Measurements from ENCODE around the gene UBXN4. TPM values are rescaled to one million over a fixed set of nuclear protein-coding genes. Genes with fewer than 3 reads are reported as not detected.
A peak's percentile ranks its signal among the peaks of the same experiment; 100 is the strongest.

The UBXN4 gene
- total RNA-seq, 5 donors from 2014 or later (not counting 1 experiment from before 2014, with no cell fraction given), result 96.6 to 140 (median 121) TPM

DNA sequence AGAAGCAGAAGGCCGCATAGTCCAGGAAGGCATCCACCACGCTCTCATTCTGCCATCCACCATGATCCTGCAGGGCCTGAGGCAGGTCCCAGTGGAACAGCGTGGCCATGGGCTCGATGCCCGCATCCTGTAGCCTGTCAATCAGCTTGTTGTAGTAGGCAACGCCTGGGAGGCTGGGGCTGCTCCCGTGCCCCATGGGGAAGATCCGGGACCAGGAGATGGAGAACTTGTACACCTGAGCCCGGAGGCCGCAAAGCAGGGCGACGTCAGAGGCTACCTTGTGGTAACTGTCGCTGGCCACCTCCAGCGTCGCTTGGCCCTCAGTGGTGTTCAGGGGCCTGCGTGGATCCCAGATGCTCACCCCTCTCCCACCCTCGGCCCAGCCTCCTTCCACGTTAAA is 75.8 kb downstream of the UBXN4 start:
- no peaks in the 10 kb centered on the region for H3K27me3 Mint-ChIP-seq
- H3K9me3 Mint-ChIP-seq, result peaks cover 2 to 4% (median 3%) of the 10 kb centered on the region in 3 donors
- peaks cover 9 to 24% of the 10 kb centered on the region in 2 experiments for H3K4me1 ChIP-seq (ENCODE audit: control insufficient read depth in 1 of 2, extremely low read depth in 1 of 2, insufficient read depth in 2 of 2, low read length in 2 of 2)
- CTCF ChIA-PET, result no interaction called here
- no peak for ATAC-seq (replicated peaks in 1 of 4)
- no peak overlapping the region for H3K27ac ChIP-seq (ENCODE audit: low read length)
- H3K36me3 ChIP-seq (ENCODE audit: control insufficient read depth in 2 of 2, extremely low read depth in 1 of 2, insufficient read depth in 1 of 2, low read length in 1 of 2), result no peaks in the 10 kb centered on the region
- H3K27me3 ChIP-seq (replicated peaks in 1 of 2; ENCODE audit: control insufficient read depth in 2 of 2, extremely low read depth in 1 of 2, insufficient read depth in 2 of 2, low read length in 1 of 2), result peaks cover 0 to 4% of the 10 kb centered on the region in 2 experiments
- DNase-seq, result no peak
- WGBS (ENCODE audit: insufficient coverage), result 97% methylated on average over 18 of the region's 18 CpGs
- POLR2A ChIA-PET, result interaction anchor here in 1 of 2 donors (0.6 kb wide), 1 partner anchor 605 kb away, joined by 3 read pairs; no protein-coding TSS in a partner anchor
- no peaks in the 10 kb centered on the region for H3K36me3 Mint-ChIP-seq
- no peaks in the 10 kb centered on the region for H3K9me3 ChIP-seq
- H3K27ac Mint-ChIP-seq, result no peak overlapping the region
- peaks cover 21 to 24% (median 23%) of the 10 kb centered on the region in 3 donors for H3K4me1 Mint-ChIP-seq
- no peak overlapping the region for H3K4me3 ChIP-seq (ENCODE audit: control insufficient read depth in 1 of 2, extremely low read depth in 1 of 2, low read length in 1 of 2)
- no peak overlapping the region for H3K4me3 Mint-ChIP-seq

GRCh38 chr2:135817951-135818350 is 76.3 kb downstream of the UBXN4 start:
- Histone ChIP-seq H3K9me3 (peaks cover 2% of the 10 kb centered on the region), H3K27me3 (replicated peaks in 1 of 2; ENCODE audit: control insufficient read depth in 2 of 2, extremely low read depth in 1 of 2, insufficient read depth in 2 of 2, low read length in 1 of 2) (peaks cover 0 to 4% of the 10 kb centered on the region in 2 experiments), H3K4me1 (ENCODE audit: control insufficient read depth in 1 of 2, extremely low read depth in 1 of 2, insufficient read depth in 2 of 2, low read length in 2 of 2) (peaks cover 9 to 24% of the 10 kb centered on the region in 2 experiments), H3K27ac (ENCODE audit: low read length) (no peak overlapping the region), H3K4me3 (ENCODE audit: control insufficient read depth in 1 of 2, extremely low read depth in 1 of 2, low read length in 1 of 2) (no peak overlapping the region), H3K36me3 (ENCODE audit: control insufficient read depth in 2 of 2, extremely low read depth in 1 of 2, insufficient read depth in 1 of 2, low read length in 1 of 2) (no peaks in the 10 kb centered on the region)
- ATAC-seq (replicated peaks in 1 of 4) (no peak), DNase-seq (no peak)
- Mint-ChIP-seq H3K27me3 (no peaks in the 10 kb centered on the region), H3K27ac (no peak overlapping the region), H3K4me3 (no peak overlapping the region), H3K36me3 (peaks cover 3% of the 10 kb centered on the region), H3K4me1 (peaks cover 21 to 24% (median 23%) of the 10 kb centered on the region in 3 donors), H3K9me3 (peaks cover 4 to 9% (median 5%) of the 10 kb centered on the region in 3 donors)
- POLR2A ChIA-PET, result no interaction called here
- CTCF ChIA-PET, result no interaction called here
- WGBS (ENCODE audit: insufficient coverage), result 81% methylated on average over 3 of the region's 4 CpGs

DNA sequence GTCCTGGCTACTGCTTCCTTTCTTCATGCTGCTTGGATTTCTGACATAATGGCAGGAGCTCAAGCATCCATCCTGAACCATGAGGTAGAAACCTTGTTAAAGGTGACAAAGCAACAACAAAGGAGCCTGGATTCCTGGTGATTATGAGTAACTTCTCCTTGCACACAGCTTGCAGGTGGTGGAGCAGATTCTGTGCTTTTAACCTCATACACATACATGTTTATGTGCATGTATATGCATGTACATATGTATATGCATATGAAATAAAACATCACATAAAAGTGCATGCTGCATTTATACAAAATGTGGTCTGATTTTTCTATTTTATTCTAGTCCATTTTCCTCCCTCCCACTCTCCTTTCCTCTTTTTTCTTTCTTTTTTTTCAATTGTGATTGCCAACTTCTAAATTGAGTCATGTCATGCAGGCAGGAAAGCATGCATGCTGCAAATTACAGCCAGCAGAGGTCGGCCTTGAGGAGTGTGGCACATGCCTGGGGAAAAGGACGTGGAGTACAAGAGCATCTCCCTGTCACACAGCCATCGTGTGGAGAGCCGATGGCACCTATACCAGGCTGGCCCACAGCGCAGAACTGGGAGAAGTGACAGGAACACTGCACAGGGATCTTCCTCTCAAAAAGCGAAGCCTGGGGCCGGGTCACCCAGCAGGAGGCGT is 77.4 kb downstream of the UBXN4 start:
- DNase-seq (peak in 4 of 35 experiments; percentile 3 to 22 (median 14)), ATAC-seq (replicated peaks in 1 of 4) (no peak)
- 50% methylated on average over 3 of the region's 8 CpGs for WGBS (ENCODE audit: insufficient coverage)
- peak overlapping the region in 1 of 3 donors; percentile 75 for H3K4me3 Mint-ChIP-seq
- no peak overlapping the region for H3K27ac Mint-ChIP-seq
- no peak overlapping the region for H3K27ac ChIP-seq (ENCODE audit: low read length)
- H3K4me3 ChIP-seq (ENCODE audit: control insufficient read depth in 1 of 2, extremely low read depth in 1 of 2, low read length in 1 of 2), result no peak overlapping the region
- peaks cover 6 to 14% (median 9%) of the 10 kb centered on the region in 3 donors for H3K9me3 Mint-ChIP-seq
- H3K27me3 Mint-ChIP-seq, result no peaks in the 10 kb centered on the region
- no peaks in the 10 kb centered on the region for H3K36me3 ChIP-seq (ENCODE audit: control insufficient read depth in 2 of 2, extremely low read depth in 1 of 2, insufficient read depth in 1 of 2, low read length in 1 of 2)
- H3K4me1 ChIP-seq (ENCODE audit: control insufficient read depth in 1 of 2, extremely low read depth in 1 of 2, insufficient read depth in 2 of 2, low read length in 2 of 2), result peaks cover 9 to 24% of the 10 kb centered on the region in 2 experiments
- CTCF ChIA-PET, result no interaction called here
- peaks cover 2% of the 10 kb centered on the region for H3K9me3 ChIP-seq
- H3K27me3 ChIP-seq (replicated peaks in 1 of 2; ENCODE audit: control insufficient read depth in 2 of 2, extremely low read depth in 1 of 2, insufficient read depth in 2 of 2, low read length in 1 of 2), result peaks cover 0 to 4% of the 10 kb centered on the region in 2 experiments
- POLR2A ChIA-PET, result no interaction called here
- H3K36me3 Mint-ChIP-seq, result peaks cover 5% of the 10 kb centered on the region
- peaks cover 21 to 24% (median 23%) of the 10 kb centered on the region in 3 donors for H3K4me1 Mint-ChIP-seq

DNA sequence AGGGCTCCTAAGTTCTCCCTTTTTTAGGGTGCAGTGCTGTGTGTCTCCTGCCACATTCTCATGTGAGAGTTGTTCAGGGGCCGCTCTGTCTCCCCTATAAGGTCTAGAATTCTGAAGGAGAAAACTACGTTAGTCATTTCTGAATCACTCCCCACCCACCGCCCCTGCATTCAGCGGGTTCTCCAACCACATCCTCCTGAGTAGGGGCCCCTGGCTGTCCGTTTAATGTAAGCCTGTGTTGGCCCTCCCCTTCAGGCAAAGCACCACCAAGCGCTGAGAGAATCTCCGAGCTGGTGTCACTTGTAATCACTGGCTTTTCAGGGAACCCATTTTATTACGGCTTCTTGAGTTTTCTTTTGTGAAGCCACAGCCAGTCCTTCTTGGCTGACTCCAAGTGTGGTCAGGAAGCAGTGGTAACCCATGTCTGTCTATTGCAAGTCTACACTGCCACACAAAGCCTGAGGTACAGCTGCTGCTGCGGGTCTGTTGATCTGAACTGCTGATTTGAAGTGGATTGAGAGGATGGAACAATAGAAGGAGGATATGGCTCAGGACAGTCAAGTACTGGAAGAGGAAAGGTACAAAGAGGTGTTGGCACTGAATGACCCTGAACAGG is 78.5 kb downstream of the UBXN4 start:
- peak overlapping the region in 1 of 2 donors; percentile 41 for H3K4me3 ChIP-seq (ENCODE audit: control insufficient read depth in 1 of 2, extremely low read depth in 1 of 2, low read length in 1 of 2)
- H3K36me3 ChIP-seq (ENCODE audit: control insufficient read depth in 2 of 2, extremely low read depth in 1 of 2, insufficient read depth in 1 of 2, low read length in 1 of 2), result no peaks in the 10 kb centered on the region
- peaks cover 2% of the 10 kb centered on the region for H3K9me3 ChIP-seq
- Mint-ChIP-seq H3K9me3 (peaks cover 6 to 14% (median 9%) of the 10 kb centered on the region in 3 donors), H3K4me3 (peak overlapping the region; percentile 39 to 75 (median 49)), H3K4me1 (peaks cover 21 to 24% (median 23%) of the 10 kb centered on the region in 3 donors), H3K27me3 (no peaks in the 10 kb centered on the region), H3K27ac (peak overlapping the region; percentile 23 to 63), H3K36me3 (peaks cover 5% of the 10 kb centered on the region)
- H3K4me1 ChIP-seq (ENCODE audit: control insufficient read depth in 1 of 2, extremely low read depth in 1 of 2, insufficient read depth in 2 of 2, low read length in 2 of 2), result peaks cover 9 to 24% of the 10 kb centered on the region in 2 experiments
- ChIA-PET CTCF (no interaction called here), POLR2A (no interaction called here)
- ATAC-seq (replicated peaks in 1 of 4), result peak; percentile 95 to 99 (median 96)
- H3K27ac ChIP-seq (ENCODE audit: low read length), result no peak overlapping the region
- peak; percentile 19 to 64 (median 44) for DNase-seq
- H3K27me3 ChIP-seq (replicated peaks in 1 of 2; ENCODE audit: control insufficient read depth in 2 of 2, extremely low read depth in 1 of 2, insufficient read depth in 2 of 2, low read length in 1 of 2), result peaks cover 0 to 4% of the 10 kb centered on the region in 2 experiments
- WGBS (ENCODE audit: insufficient coverage), result 2% methylated on average over 8 of the region's 9 CpGs

GRCh38 chr2:135821190-135821589 is 79.5 kb downstream of the UBXN4 start:
- peaks cover 9 to 27% of the 10 kb centered on the region in 2 experiments for H3K4me1 ChIP-seq (ENCODE audit: control insufficient read depth in 1 of 2, extremely low read depth in 1 of 2, insufficient read depth in 2 of 2, low read length in 2 of 2)
- WGBS (ENCODE audit: insufficient coverage), result no CpG with 5 or more reads among the region's 2 CpGs
- no peak overlapping the region for H3K27ac ChIP-seq (ENCODE audit: low read length)
- H3K36me3 ChIP-seq (ENCODE audit: control insufficient read depth in 2 of 2, extremely low read depth in 1 of 2, insufficient read depth in 1 of 2, low read length in 1 of 2), result no peaks in the 10 kb centered on the region
- DNase-seq (no peak), ATAC-seq (replicated peaks in 1 of 4) (no peak)
- H3K27me3 ChIP-seq (replicated peaks in 1 of 2; ENCODE audit: control insufficient read depth in 2 of 2, extremely low read depth in 1 of 2, insufficient read depth in 2 of 2, low read length in 1 of 2), result peaks cover 0 to 4% of the 10 kb centered on the region in 2 experiments
- POLR2A ChIA-PET, result no interaction called here
- Mint-ChIP-seq H3K4me3 (peak overlapping the region in 1 of 3 donors; percentile 75), H3K9me3 (peaks cover 6 to 14% (median 9%) of the 10 kb centered on the region in 3 donors), H3K27me3 (no peaks in the 10 kb centered on the region), H3K36me3 (peaks cover 5% of the 10 kb centered on the region), H3K27ac (no peak overlapping the region), H3K4me1 (peaks cover 21 to 24% (median 23%) of the 10 kb centered on the region in 3 donors)
- H3K9me3 ChIP-seq, result peaks cover 2% of the 10 kb centered on the region
- H3K4me3 ChIP-seq (ENCODE audit: control insufficient read depth in 1 of 2, extremely low read depth in 1 of 2, low read length in 1 of 2), result no peak overlapping the region
- CTCF ChIA-PET, result no interaction called here

DNA sequence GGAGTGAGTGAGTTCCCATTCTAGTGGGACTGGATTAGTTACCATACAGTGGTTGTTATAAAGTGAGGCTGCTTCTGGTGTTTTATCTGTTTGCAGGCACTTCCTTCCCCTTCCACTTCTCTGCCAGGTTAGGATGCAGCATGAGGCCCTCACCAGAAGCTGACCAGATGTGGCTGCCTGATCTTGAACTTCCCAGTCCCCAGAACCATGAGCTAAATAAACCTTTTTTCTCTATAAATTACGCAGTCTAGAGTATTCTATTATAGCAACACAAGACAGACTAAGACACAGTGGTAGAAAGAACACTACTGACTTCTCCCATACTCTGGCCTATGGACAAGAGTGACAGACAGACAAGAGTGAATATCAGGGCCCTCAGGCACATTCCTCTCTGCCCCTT is 81.2 kb downstream of the UBXN4 start:
- peaks cover 2% of the 10 kb centered on the region for H3K9me3 ChIP-seq
- peaks cover 9 to 27% of the 10 kb centered on the region in 2 experiments for H3K4me1 ChIP-seq (ENCODE audit: control insufficient read depth in 1 of 2, extremely low read depth in 1 of 2, insufficient read depth in 2 of 2, low read length in 2 of 2)
- H3K4me1 Mint-ChIP-seq, result peaks cover 21 to 24% (median 23%) of the 10 kb centered on the region in 3 donors
- no CpG with 5 or more reads among the region's 1 CpG for WGBS (ENCODE audit: insufficient coverage)
- ChIA-PET POLR2A (no interaction called here), CTCF (no interaction called here)
- H3K27ac Mint-ChIP-seq, result no peak overlapping the region
- H3K27ac ChIP-seq (ENCODE audit: low read length), result no peak overlapping the region
- H3K27me3 Mint-ChIP-seq, result no peaks in the 10 kb centered on the region
- DNase-seq (no peak), ATAC-seq (replicated peaks in 1 of 4) (no peak)
- H3K27me3 ChIP-seq (replicated peaks in 1 of 2; ENCODE audit: control insufficient read depth in 2 of 2, extremely low read depth in 1 of 2, insufficient read depth in 2 of 2, low read length in 1 of 2), result no peaks in the 10 kb centered on the region
- H3K36me3 ChIP-seq (ENCODE audit: control insufficient read depth in 2 of 2, extremely low read depth in 1 of 2, insufficient read depth in 1 of 2, low read length in 1 of 2), result no peaks in the 10 kb centered on the region
- H3K9me3 Mint-ChIP-seq, result peaks cover 6 to 14% (median 9%) of the 10 kb centered on the region in 3 donors
- H3K36me3 Mint-ChIP-seq, result peaks cover 5% of the 10 kb centered on the region
- no peak overlapping the region for H3K4me3 ChIP-seq (ENCODE audit: control insufficient read depth in 1 of 2, extremely low read depth in 1 of 2, low read length in 1 of 2)
- no peak overlapping the region for H3K4me3 Mint-ChIP-seq
